K562 (cell line): Measurements from ENCODE around the gene ATXN1L.

ENCODE experiments used
- ATF6 ChIP-seq: sonication (generic); formaldehyde crosslinking; IDR thresholded peaks from 2 replicates; pipeline ENCODE4 v1.4.0; 2020; ENCODE audit warnings: mild to moderate bottlenecking, missing genetic modification reagents
- CEBPB ChIP-seq: fragments of 450-650 bp; IDR thresholded peaks from 2 replicates; pipeline ENCODE4 v1.6.1; 2016; ENCODE audit warnings: missing genetic modification characterization, missing compliant biosample characterization
- CTCF ChIP-seq, 3 experiments: IDR thresholded peaks in 2 of 3; conservative IDR thresholded peaks in 1 of 3; 2 replicates each; pipeline ENCODE4 v1.5.1; 2011 to 2012; ENCODE audit warnings: low read length in 3 of 3, mild to moderate bottlenecking in 3 of 3, control low read depth in 2 of 3, improper control_type of control experiment in 1 of 3, inconsistent platforms in 1 of 3, low read depth in 1 of 3, mixed read lengths in 1 of 3, moderate library complexity in 1 of 3; ENCODE audit not compliant: insufficient read depth in 2 of 3
- FOXA3 ChIP-seq, 2 experiments: fragments of 450-650 bp in 1 of 2; sonication (generic) in 1 of 2; formaldehyde crosslinking; IDR thresholded peaks in 1 of 2; conservative IDR thresholded peaks in 1 of 2; 2 replicates each; pipeline versions ENCODE4 v1.4.0 to v1.8.0; 2020 to 2022; ENCODE audit warnings: mild to moderate bottlenecking in 2 of 2, missing genetic modification reagents in 1 of 2
- HDAC6 ChIP-seq: IDR thresholded peaks from 2 replicates; pipeline ENCODE4 v1.6.1; 2012; ENCODE audit warnings: low read depth, mild to moderate bottlenecking, control low read depth, inconsistent platforms, low read length, moderate library complexity
- NUFIP1 ChIP-seq: fragments of 450-650 bp; IDR thresholded peaks from 2 replicates; pipeline ENCODE4 v1.6.1; 2018; ENCODE audit not compliant: partially characterized antibody
- POLR2A ChIP-seq: fragments of 450-650 bp; conservative IDR thresholded peaks from 2 replicates; pipeline ENCODE4 v1.6.1; 2016
- TEAD4 ChIP-seq, 2 experiments: sonication (generic) in 1 of 2; formaldehyde crosslinking in 1 of 2; IDR thresholded peaks; 2 replicates each; pipeline versions ENCODE4 v1.6.1 to v1.8.0; 2012 to 2022; ENCODE audit warnings: borderline replicate concordance in 1 of 2, inconsistent platforms in 1 of 2, low read length in 1 of 2, mild to moderate bottlenecking in 1 of 2, missing genetic modification reagents in 1 of 2
- YBX1 ChIP-seq: fragments of 450-650 bp; IDR thresholded peaks from 2 replicates; pipeline ENCODE4 v1.7.1; 2016; ENCODE audit warnings: mild to moderate bottlenecking
- ZBTB17 ChIP-seq: fragments of 450-650 bp; formaldehyde crosslinking; IDR thresholded peaks from 2 replicates; pipeline ENCODE4 v1.4.0; 2020; ENCODE audit warnings: mild to moderate bottlenecking

GRCh38 chr16:71807905-71808592 lies 37.7 kb upstream of the ATXN1L start:
- TF ChIP-seq HDAC6 (no peak), ATF6 (CRISPR knock-in tag) (no peak), NUFIP1 (no peak), YBX1 (no peak), ZBTB17 (CRISPR knock-in tag) (no peak), FOXA3 (CRISPR knock-in tag; conservative IDR thresholded peaks at IDR 0.05 in 1 of 2, IDR thresholded peaks at IDR 0.05 in 1 of 2) (no peak; a peak in 1 of 4 replicates), POLR2A (no peak), CTCF (IDR thresholded peaks at IDR 0.05 in 2 of 3, conservative IDR thresholded peaks at IDR 0.05 in 1 of 3; ENCODE audit: insufficient read depth in 2 of 3, low read depth in 1 of 3, low read length in 3 of 3) (no peak), TEAD4 (IDR thresholded peaks at IDR 0.05; ENCODE audit: low read length) (no peak), TEAD4 (CRISPR knock-in tag; IDR thresholded peaks at IDR 0.05; ENCODE audit: borderline replicate concordance) (no peak), CEBPB (no peak)
